GM12873 (cell line): Measurements from ENCODE around the gene CCDC38.

Experiments
- CTCF ChIP-seq: IDR thresholded peaks from 2 replicates; pipeline ENCODE4 v1.5.1; 2012; ENCODE audit warnings: low read depth, mild to moderate bottlenecking, moderate library complexity, low read length, control low read depth; ENCODE audit not compliant: insufficient read depth; ENCODE audit errors: missing control alignments

Gene CCDC38

GRCh38 chr12:95896846-95897245 lies 45.6 kb downstream of the CCDC38 start:
- TF ChIP-seq CTCF, result no peak

- TF ChIP-seq CTCF, result no peak
Measured at GRCh38 chr12:95890958-95891357, 51.5 kb downstream of the CCDC38 start.

GRCh38 chr12:95887311-95887710 lies 55.1 kb downstream of the CCDC38 start:
- no peak for TF ChIP-seq CTCF

- no peak for TF ChIP-seq CTCF
Measured at GRCh38 chr12:95884998-95885397, 57.4 kb downstream of the CCDC38 start.

GRCh38 chr12:95882873-95883272 lies 59.5 kb downstream of the CCDC38 start:
- TF ChIP-seq CTCF, result no peak

GRCh38 chr12:95882080-95882479 lies 60.3 kb downstream of the CCDC38 start:
- TF ChIP-seq CTCF, result no peak

- TF ChIP-seq CTCF, result no peak
Measured at GRCh38 chr12:95881331-95881955, 61.0 kb downstream of the CCDC38 start.
